IPS-NIHi7 (cell line): ENCODE measurements around the gene SLC22A8.
"Not testable (repeated sequence)": the region's sequence is repeated elsewhere in the genome, so short reads cannot be mapped to it uniquely, and the experiment has no call there.

ENCODE experiments used
- DNase-seq: peaks from one replicate; pipeline ENCODE4 v3.0.0; 2012; ENCODE audit warnings: mixed read lengths; ENCODE audit errors: extremely low spot score

Gene SLC22A8

DNA sequence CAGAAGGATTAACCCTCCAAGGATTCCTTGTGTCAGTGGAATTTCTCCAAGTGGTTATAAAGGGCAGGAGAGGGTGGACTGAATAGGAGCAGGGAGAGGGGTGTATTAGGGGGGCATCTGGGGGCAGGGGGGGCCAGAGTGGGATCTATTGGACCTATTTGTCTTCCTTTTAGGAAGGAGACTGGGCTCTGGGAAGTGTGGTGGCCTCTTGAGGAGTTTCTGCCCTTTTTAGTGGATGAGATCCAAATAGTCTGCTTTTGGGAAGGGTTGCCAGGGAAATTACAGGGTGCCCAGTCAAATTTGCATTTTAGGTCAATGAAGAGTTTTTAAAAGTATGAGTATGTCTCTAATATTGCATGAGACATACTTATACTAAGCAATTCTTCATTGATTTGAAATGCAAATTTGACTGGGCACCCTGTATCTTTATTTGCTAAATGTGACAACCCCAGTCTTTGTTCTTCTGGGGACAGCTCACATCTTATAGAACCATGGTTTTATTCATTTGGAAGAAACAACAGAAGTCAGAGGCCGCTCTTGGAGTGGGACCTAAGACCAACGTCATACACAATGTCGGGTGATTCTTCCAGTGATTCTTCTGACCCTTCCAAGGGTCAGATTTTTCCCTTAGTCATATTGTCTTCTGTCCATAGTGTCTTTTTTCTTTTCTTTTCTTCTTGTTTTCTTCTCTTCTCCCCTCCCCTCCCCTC is 30.4 kb downstream of the SLC22A8 start:
- no peak for DNase-seq

GRCh38 chr11:62984451-62984991 is 31.1 kb downstream of the SLC22A8 start, which contains the start of gene SLC22A6:
SLC22A6 (minus strand) TSS chr11:62984967; CDS start chr11:62984690, 277 bp downstream.
- no peak for DNase-seq

DNA sequence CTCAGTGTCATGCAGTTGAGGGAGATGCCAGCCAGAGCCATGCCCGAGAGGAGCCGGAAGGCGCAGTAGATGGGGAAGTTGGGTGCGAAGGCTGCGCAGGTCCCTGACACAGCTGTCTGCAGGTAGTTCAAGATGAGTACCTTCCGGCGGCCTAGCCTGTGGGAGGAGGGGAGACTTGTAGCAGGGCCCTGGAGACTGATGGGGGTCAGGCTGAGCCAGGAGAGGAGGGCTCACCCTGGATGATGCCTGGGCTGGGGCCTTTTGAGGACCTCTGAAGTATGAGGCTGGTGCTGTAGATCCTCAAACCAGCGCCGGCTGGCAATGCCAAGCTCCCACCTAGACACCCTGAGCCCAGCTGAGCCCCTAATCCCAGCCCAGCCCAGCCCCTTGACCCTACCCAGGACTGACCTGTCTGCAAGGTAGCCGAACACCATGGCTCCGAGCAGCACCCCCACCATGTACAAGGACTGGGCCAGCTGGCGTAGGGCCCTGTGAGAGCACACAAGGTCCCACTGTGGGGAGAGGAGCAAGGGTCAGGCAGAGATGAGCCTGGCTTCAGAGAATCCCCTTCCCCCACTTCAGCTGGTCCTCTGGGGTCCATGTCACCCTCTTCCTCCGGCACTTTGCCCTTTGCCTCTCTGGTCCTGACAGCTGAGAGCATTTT is 32.0 kb downstream of the SLC22A8 start:
- no peak for DNase-seq

- DNase-seq, result peak; percentile 52
Observed at GRCh38 chr11:62981743-62982142, 33.9 kb downstream of the SLC22A8 start.

- DNase-seq, result peak; percentile 64
Observed at GRCh38 chr11:62980133-62980760, 35.4 kb downstream of the SLC22A8 start.

- no peak for DNase-seq
Observed at GRCh38 chr11:62976109-62976508, 39.5 kb downstream of the SLC22A8 start.

DNA sequence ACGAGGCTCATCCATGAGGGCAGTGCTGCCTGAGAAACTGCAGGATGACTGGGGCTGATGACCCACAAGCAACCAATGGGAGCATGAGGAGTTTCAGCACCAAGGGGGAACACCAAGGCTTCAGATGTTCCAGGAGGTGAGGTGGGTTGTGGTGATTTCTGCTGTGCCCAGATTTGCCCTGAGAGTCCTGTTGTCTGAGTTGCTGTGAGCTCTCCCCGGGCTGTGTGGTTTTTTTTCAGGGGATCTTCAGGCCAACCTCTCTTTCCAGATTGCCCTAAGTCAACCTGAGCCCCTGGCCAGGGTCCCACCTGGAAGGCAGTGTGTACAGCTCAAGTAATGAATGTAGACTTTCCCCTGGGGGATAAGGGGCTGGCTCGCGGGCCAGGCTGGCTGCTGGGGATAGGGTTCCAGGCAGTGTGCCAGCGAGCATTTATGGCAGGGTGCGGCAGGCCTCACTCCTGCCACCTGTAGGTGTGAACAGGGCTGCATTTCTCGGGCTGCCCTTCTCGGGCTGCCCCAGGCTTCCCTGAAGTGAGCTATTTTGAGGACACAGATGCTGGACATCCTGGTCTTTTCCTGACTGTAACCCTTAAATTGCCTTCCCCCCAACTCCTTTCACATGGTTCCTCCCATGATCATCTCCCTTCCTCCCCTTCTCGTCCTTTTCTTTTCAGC is 40.7 kb downstream of the SLC22A8 start:
- peak; percentile 85 for DNase-seq

DNA sequence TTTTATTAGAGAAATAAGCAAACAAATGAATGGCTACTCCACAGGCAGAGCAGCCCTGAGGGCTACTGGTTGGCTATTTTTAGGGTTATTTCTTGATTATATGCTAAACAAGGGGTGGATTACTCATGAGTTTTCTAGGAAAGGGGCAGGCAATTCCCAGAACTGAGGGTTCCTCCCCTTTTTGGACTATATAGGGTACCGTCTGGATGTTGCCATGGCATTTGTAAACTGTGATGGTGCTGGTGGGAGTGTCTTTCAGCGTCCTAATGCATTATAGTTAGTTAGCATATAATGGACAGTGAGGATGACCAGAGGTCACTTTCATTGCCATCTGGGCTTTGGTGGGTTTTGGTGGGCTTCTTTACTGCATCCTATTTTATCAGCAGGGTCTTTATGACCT is 50.1 kb downstream of the SLC22A8 start:
- no peak for DNase-seq

GRCh38 chr11:62962391-62962790 is 53.2 kb downstream of the SLC22A8 start:
- DNase-seq, result no peak

GRCh38 chr11:62961017-62961570 is 54.5 kb downstream of the SLC22A8 start:
- no peak for DNase-seq

GRCh38 chr11:62959422-62959980 is 56.1 kb downstream of the SLC22A8 start:
- no peak for DNase-seq

DNA sequence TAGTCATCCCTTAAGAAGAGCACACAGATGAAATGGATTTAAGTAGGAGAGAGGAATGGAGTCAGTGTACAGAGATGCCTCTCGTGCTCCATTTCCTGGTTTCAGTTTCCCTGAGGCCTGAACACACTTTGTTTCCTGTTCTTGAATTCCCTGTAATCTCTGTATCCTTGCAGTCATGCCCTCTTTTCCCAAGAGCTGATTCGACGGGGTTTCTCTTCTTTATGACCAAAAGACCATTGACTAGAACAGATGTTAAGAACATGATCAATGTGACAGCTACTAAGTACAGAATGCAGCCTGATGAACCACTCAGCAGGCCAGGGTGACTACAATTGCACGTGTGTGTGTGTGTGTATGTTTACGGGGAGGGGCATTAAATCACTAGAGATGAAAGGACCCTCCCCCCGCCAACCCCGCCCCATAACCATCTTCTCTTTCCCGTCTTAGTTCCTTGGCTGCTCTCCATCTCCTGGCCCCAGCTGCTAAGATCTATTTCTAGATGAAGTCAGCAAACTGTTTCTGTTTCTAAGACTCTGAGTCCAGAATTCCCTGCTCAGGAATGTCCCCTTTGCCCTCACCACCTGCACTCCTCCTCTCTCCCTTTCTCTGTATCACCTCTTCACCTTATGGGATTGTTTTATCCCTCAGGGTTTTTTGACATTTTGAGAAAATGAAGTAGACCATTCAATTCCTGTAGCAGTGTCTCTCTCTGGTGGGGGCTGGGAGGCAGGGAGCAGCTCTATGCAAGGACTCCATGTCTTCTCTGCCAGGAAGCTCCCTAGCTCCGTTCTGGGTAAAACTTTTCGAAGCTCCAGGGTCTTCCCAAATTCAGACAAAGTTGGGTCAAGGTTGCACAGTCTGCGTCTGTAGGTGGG is 56.9 kb downstream of the SLC22A8 start:
- no peak for DNase-seq

- DNase-seq, result no peak
Observed at GRCh38 chr11:62957147-62957546, 58.5 kb downstream of the SLC22A8 start.

GRCh38 chr11:62954478-62954877 is 61.2 kb downstream of the SLC22A8 start:
- no peak for DNase-seq

- DNase-seq, result no peak
Observed at GRCh38 chr11:62953811-62954210, 61.8 kb downstream of the SLC22A8 start.

GRCh38 chr11:62948765-62949320 is 66.8 kb downstream of the SLC22A8 start:
- no peak for DNase-seq

DNA sequence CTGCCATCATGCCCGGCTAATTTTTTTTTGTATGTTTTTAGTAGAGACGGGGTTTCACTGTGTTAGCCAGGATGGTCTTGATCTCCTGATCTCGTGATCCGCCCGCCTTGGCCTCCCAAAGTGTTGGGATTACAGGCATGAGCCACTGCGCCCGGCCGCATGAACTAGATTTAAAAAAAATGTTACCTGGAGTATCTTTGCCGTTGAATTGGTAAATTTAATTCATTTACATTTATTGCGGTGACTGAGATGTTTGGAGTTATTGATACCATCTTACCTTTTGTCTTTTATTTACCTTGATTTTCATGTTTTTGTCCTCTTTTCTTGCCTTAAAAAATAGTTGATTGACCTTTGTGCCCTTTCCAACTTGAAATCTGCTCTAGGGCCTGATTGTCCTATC is 70.1 kb downstream of the SLC22A8 start:
- not testable (repeated sequence) for DNase-seq
